ENCODE data around the gene KCNH5. TPM values are rescaled to one million over a fixed set of nuclear protein-coding genes. Genes with fewer than 3 reads are reported as not detected.

KCNH5 gene
- total RNA-seq, 1 donor from 2014 or later, result not detected

- DNase-seq, result no peak
These were observed 305.6 kb downstream of the KCNH5 start for GRCh38 chr14:62739647-62740046.

GRCh38 chr14:62736048-62737043, 308.9 kb downstream of the KCNH5 start:
- DNase-seq, result no peak

GRCh38 chr14:62734831-62735230, 310.4 kb downstream of the KCNH5 start:
- no peak for DNase-seq

GRCh38 chr14:62722406-62722805, 322.9 kb downstream of the KCNH5 start:
- no peak for DNase-seq

- DNase-seq, result no peak
These were observed 326.6 kb downstream of the KCNH5 start for GRCh38 chr14:62718629-62719028.

- no peak for DNase-seq
These were observed 333.8 kb downstream of the KCNH5 start for GRCh38 chr14:62711351-62712023.

- DNase-seq, result no peak
These were observed 334.4 kb downstream of the KCNH5 start for GRCh38 chr14:62710811-62711210.

- DNase-seq, result no peak
These were observed 335.5 kb downstream of the KCNH5 start for GRCh38 chr14:62709773-62710172.

GRCh38 chr14:62706217-62706616, 339.0 kb downstream of the KCNH5 start:
- DNase-seq, result no peak

GRCh38 chr14:62697461-62697860, 347.8 kb downstream of the KCNH5 start:
- no peak for DNase-seq

GRCh38 chr14:62696929-62697328, 348.3 kb downstream of the KCNH5 start:
- no peak for DNase-seq

- DNase-seq, result no peak
These were observed 348.8 kb downstream of the KCNH5 start for GRCh38 chr14:62696331-62696924.

GRCh38 chr14:62694075-62694474, 351.2 kb downstream of the KCNH5 start:
- DNase-seq, result no peak

GRCh38 chr14:62692490-62693106, 352.7 kb downstream of the KCNH5 start:
- DNase-seq, result no peak

GRCh38 chr14:62691647-62692489, 353.4 kb downstream of the KCNH5 start:
- peak; percentile 7 for DNase-seq

- DNase-seq, result no peak
These were observed 355.5 kb downstream of the KCNH5 start for GRCh38 chr14:62689733-62690132.

- no peak for DNase-seq
These were observed 357.4 kb downstream of the KCNH5 start for GRCh38 chr14:62687818-62688217.

- no peak for DNase-seq
These were observed 360.9 kb downstream of the KCNH5 start for GRCh38 chr14:62684376-62684775.

GRCh38 chr14:62682208-62682607, 363.1 kb downstream of the KCNH5 start:
- no peak for DNase-seq

GRCh38 chr14:62674563-62675237, 370.6 kb downstream of the KCNH5 start:
- DNase-seq, result no peak

- no peak for DNase-seq
These were observed 372.1 kb downstream of the KCNH5 start for GRCh38 chr14:62673014-62673755.

Data from dermis blood vessel endothelial cell (primary cell).